GM19099 (cell line): ENCODE data around the gene SIRPA.

Experiments
- POLR2A ChIP-seq: IDR thresholded peaks from 3 replicates; pipeline ENCODE4 v1.6.1; 2011; ENCODE audit warnings: low read depth; ENCODE audit not compliant: insufficient read length; ENCODE audit errors: extremely low read depth

Gene SIRPA

DNA sequence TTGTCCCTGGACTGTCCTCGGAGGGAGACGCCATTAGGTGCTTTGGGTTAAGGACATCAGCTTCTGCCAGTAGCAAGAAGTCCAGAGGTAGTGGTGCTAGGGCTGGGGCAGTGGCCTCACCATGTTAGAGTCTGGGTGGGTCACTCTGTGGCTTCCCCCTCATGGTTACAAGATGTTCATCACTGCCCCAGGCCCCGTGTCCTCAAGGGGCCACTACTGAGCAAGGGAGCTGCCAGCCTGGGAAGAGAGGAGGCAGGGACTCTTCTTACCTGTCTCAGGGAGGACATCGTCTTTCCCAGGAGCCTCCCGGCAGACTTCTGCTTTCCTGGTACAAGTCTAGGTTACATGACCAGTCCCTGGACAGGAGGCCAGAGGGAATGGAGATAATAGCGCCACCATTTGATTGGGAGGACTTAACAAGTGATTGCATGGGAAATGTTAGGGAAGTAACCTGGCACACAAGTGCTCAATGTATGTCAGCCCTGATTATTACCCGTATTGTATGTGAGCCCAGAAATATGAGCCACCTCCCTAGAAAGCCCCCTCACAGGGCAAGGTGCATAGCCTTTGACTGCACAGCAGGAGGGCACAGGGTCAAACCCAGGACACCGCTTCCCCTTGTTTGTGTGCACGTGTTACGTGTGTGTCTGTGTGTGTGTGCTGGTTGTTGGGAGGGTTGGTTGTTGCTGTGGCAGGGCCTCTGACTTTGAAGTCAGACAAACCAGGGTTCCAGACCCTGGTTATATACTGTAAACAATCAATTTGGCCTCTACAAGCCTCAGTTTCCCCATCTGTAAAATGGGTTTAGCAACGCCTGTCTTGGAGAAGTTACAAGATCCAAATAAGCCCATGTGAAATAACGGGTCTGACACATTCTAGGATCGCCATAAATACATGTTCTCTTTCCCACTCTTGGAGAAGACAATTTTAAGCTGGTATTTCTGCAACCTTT, 30.0 kb downstream of the SIRPA start:
- TF ChIP-seq POLR2A: no peak

DNA sequence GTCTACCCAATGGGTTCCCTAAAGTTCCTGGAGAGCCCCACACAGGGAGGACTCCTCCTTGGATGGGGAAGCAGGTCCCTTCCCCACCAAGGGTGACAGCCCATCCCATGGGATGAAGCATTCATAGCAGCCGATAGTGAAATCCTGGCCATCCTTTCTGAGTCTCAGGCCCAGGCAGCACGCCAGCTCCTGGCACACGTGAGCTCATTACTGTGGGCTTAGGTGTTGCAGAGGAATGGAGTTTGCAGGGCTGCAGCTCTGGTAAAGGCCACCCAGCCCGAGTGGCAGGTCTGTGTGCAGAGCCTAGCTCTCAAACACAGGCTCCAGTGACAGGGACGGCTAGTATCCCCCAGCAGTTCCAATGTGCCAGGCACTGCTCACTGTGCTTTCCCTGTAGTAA, 31.0 kb downstream of the SIRPA start:
- TF ChIP-seq POLR2A: no peak

DNA sequence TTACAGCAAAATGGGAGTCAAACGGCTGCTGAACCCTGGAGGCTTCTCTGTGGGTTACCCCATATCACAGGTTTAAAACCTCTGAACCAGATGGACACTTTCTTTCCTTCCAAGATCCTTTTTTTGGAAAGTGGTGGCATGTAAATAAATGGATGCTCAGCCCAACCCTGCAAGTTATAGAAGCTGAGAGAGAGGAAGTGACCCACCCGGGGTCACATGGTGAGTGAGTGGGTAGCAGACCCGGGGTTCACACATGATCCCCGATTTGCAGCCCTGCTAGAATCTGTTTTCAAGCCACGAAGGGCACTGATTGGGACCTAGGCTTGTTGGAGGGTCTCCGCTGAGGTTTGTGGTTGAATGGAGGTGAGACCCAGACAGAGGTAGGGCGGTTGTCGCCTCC, 32.0 kb downstream of the SIRPA start:
- TF ChIP-seq POLR2A: no peak

DNA sequence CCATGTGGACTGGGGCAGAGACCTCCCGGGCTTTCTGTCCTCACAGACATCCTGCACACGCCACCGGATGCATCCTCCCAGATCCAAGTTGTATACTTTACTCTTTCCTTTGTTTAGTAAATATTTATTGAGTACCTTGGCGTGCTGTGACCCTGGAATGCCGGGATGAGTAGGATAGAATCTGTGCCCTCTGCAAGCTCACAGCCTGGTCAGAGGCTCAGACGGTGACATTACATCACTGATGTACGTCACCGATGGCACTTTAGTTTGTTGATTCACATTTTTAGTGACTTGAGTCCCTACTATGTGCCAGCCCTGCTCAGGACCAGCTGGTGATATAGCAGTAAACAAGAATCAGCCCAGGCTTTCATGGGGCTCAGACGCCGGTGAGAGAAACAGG, 32.9 kb downstream of the SIRPA start:
- no peak for TF ChIP-seq POLR2A

DNA sequence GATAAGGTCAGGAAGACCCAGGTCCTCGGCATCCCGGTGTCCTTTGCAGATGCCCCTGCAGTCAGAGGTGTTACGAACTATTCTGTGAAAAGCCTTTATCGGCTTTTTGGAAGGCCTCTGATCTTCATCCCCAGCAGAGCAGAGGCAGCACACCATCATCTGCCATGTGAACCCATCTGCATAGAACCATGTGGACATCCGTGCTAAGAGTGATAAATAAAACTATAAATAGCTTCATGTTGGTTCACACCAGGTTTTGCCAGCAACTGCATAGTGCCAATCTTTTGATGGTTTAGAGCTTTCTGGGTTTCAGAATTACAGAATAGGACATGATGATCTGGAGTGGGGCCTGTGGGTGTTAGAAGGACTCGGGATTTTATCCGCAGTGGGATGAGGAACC, 33.6 kb downstream of the SIRPA start:
- no peak for TF ChIP-seq POLR2A

DNA sequence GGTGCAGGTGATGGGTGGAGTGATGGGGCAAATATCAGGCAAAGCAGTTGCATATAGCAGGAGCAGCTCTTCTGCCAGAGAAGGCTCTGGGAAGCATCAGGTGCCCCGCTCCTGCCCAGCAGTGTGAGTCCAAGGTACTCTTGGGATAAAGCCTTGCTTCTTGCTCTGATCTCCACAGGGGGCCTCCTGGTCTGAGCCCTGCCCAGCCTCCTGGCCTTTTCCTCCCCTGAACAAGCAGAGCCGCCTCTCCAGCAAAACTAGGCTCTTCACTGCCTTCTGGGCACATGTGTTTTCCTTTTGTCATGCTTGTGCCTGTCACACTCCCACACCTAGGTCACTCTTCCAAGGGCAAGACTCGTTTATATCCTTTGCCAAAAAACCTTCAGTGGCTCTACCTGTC, 34.3 kb downstream of the SIRPA start:
- no peak for TF ChIP-seq POLR2A

DNA sequence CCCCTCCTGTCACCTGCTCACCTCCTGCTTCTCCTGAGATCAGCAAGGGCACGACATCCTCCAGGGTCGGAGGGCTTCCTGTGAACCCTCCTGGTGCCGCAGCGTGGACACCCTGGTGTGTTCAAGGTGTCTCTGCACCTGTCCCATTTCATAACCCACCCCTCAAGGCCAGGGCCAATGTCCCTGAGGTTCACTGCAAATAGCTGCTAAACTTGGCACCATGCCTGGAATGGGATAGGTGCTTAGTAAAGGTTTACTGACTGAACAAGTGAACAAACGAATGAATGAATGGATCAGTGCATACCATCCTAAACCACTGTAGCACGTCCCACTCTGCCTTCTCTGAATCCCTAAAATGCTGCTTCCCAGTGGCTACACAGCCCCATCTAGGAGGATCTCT, 35.0 kb downstream of the SIRPA start:
- TF ChIP-seq POLR2A: no peak

DNA sequence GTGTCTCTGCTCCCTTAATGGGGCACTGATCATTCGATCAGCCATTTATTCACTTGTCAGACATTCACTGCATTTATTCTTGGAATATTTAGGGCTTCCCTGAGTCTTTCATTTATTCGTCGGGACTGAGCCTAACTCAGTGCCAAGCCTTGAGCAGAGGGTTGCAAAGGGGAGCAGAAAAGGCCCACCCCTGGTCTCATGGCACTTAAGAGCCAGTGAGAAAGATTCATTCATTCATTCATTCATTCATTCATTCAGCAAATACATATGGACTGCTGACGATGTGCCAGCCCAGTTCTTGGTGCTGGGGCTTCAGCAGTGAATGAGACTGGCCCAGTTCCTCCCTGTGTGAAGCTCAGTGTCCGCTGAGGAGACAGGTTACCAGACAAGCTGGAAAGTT, 36.6 kb downstream of the SIRPA start:
- TF ChIP-seq POLR2A: no peak

DNA sequence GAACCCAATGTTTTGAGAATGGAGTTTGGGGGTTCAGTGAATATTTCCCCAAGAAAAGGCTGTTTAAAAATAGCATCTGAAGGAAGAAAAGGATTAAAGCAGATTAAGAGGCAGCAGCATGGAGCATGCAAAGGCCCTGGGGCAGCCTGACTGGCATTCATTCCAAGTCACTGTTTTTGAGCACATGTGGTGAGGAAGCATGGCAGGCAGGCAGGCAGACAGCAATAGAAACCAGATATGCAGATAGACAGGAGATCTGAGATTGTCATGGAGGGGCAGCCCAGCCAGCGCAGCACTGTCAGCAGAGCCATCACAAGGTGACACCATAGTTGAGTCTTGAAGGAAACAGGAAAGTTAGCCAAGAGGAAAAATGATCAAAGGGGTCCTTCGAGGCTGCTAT, 37.8 kb downstream of the SIRPA start:
- no peak for TF ChIP-seq POLR2A

DNA sequence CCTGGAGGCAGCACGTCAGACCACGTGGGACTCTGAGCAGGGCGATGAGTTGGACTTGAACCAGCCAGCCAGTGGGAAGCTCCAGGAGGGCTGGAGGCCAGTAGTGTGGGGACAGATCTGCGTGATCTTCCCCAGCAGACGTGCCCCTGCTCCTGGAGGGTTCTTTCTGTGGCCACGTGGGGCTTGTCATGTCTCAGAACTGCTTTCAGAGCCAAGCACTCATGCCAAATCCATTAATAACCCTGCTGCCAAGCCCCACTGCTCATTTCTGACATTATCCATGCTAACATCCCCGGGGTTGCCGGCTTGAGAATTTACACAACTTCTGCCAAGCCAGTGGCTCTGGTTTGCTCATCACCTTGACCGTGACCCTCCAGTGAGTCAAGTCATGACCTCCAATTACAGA, 38.3 kb downstream of the SIRPA start:
- no peak for TF ChIP-seq POLR2A

DNA sequence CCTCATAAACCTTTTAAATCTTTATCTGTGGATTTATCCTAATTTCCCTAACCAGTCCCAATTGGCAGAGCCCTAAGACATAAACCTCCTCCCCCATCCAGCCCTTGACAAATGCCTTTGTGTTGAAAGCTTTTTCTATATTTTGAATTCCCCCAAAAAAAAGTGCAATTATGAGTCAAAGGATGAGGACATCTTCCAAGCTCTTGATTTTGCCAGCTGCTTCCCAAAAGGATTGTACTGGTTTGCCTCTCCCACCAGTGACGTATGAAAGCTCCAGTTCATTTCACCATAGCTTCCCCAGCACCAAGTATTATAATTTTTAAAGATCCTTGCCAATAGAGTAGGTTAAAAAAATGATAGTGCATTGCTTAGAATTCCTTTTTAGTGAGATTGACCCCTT, 38.9 kb downstream of the SIRPA start:
- TF ChIP-seq POLR2A: no peak

DNA sequence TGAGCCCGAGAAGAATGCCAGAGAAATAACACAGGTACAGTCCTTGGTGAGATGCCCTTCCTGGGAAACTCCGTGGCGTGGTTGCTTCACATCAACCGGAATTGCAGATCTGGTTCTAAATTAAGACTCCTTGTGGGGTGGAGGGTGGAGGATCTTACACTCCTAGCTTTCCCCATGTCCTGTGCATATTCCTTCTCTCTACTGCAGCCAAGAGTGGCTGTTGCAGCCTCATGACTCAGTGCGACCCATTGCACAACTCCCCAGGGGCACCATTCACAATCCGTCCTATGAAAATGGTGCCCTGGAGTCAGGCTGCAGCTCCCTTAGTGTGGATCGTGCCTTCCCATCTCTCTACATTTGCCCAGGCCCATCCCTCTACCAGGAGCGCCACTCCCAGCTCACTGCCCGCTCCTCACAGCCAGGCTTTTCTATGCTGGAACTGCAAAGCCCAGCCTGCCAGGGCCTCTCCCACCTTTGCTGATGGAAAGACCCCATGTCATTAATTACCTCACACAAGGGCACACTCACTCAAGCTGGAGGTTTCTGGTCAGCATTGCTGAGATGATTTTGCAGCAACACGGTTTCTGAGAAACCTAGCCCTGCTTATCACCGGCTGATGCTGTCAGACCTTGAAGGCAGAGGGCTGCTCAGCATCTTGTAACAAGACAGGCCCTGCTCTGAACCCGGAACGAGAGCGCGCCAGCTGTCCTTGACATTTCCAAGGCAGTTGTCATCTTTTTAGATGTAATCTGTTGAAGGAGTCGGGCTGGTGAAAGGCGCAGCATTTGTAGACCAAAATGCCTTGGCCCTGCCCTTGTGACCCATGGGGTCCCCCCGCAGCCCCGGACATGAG, 39.7 kb downstream of the SIRPA start:
- no peak for TF ChIP-seq POLR2A

DNA sequence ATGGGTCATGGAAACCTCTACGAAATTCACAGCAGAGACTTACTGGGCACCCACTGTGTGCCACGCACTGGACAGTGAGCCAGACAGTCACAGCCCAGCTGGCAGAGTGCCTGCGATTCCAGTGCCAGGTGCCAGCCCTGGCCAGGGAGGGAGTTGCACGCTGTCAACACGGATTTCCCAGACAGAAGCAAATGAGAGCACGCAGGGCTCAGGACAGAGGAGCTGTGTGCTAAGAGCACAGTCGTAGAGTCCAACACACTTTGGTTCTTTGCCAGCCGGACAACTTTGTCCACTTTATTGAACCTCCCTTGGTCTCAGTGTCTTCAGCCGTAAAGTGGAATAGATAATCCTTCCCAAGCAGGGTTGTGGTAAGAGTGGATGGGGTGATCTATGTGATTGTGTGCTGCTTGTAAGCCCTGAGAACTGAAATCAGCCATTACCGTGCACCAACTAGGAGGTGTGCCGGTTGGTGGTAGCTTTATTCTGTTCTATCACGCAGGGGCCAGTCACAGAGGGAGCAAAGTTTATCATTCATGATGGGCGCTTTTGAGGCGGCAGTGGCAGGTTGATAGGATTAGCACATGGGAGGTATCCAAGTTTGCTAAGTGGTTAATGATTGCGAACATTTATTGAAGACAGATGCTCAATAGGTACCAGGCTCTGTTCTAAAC, 40.6 kb downstream of the SIRPA start:
- no peak for TF ChIP-seq POLR2A

DNA sequence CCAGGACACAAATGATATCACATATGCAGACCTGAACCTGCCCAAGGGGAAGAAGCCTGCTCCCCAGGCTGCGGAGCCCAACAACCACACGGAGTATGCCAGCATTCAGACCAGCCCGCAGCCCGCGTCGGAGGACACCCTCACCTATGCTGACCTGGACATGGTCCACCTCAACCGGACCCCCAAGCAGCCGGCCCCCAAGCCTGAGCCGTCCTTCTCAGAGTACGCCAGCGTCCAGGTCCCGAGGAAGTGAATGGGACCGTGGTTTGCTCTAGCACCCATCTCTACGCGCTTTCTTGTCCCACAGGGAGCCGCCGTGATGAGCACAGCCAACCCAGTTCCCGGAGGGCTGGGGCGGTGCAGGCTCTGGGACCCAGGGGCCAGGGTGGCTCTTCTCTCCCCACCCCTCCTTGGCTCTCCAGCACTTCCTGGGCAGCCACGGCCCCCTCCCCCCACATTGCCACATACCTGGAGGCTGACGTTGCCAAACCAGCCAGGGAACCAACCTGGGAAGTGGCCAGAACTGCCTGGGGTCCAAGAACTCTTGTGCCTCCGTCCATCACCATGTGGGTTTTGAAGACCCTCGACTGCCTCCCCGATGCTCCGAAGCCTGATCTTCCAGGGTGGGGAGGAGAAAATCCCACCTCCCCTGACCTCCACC, 42.2 kb downstream of the SIRPA start:
- TF ChIP-seq POLR2A: no peak
